HG03280 (cell line): ENCODE measurements around the gene EVL.

Source experiments
- ATAC-seq: cut with Tn5 transposase; IDR thresholded peaks from one replicate; pipeline ENCODE4 v1.9.1; 2021; ENCODE audit warnings: mild to moderate bottlenecking, moderate library complexity; ENCODE audit not compliant: unreplicated experiment

Gene EVL

DNA sequence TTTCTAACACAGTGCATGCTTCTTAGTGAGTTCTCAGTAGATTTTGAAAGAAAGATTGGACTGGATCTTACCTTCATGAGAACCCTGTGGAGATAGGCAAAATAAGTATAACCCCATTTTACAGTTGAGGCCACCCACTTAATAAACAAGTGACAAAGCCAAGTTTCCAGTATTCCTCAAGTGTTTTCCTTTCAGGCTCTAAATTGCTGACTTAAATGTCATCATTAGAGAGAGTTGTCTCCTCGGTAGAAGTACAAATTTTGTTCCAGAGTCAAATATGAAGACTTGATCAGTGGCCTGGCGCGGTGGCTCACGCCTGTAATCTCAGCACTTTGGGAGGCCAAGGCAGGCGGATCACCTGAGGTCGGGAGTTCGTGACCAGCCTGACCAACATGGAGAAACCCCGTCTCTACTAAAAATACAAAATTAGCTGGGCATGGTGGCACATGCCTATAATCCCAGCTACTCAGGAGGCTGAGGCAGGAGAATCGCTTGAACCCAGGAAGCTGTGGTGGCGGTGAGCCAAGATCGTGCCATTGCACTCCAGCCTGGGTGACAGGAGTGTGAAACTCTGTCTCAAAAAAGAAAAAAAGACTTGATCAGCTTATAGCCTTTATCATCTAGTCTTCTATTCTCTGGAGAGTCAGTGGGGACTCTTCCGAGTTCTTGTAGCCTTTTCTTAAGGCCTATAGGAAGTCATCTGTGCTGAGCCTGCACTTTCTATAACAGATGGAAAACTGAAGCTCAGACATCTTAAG is 708 bp upstream of the EVL start:
- ATAC-seq: peak; percentile 2

DNA sequence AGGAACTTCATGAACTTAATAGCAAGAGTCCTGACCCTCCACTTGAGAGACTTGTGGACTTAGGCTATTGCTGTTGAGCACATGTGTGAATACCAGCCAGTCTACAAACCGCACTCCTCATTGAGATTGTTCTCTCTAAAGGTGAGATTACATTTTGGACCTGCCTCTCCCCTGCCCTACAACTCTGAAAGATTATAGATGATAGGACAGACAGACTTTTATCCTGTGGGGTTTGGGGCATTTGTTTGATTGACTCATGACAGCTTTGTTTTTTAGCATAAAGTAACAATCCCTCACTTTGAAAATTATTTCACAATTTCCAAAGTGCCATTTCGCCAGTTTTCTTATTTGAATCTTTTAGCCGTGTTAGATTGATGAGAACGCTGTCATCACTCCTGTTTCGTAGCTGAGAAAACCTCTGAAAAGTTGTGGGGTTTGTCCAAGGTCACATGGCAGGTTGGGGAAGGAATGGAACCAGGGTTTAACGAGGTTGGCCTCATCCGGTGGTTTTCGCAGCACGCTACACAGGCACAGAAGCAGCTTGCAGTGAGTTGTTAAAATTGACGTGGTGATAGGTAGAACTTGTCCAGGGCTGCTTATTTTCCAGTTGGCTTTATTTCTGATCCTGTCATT is 836 bp downstream of the EVL start:
- ATAC-seq: no peak

DNA sequence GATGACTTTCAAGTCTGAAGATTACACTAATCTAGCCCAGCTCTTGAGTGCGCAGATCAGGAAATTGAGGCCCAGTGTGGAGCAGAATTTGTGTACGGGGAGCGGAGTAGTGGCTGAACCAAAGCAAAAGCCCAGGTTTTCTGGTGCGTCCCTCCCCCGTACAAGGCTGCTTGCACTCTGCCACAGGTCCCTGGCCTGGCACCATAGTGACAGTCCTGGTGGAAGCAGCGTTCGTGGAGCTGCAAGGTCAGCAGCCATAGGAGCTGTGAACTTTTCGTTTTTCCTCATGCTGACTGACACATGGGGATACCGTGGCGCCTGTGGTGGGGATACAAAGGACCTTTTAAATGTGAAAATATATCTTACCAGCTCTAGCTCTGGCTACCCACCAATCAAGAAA is 1.7 kb downstream of the EVL start:
- no peak for ATAC-seq

DNA sequence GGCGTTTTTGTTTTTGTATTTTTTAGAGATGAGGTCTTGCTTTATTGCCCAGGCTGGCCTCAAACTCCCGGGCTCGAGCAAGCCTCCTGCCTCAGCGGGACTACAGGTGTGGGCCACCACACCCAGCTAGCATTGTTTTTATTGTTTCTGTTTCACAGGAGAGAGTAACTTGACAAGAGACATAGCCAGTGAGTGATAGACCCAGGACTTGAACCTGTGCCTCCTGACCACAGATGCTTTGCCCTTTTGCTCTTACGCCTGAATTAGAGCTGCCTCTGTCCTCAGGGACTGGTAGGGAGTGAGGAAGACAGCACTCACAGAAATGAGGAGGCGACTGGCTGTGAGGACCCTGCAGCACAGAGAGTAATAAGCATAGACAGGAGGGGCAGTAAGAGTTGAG is 2.3 kb downstream of the EVL start:
- no peak for ATAC-seq

DNA sequence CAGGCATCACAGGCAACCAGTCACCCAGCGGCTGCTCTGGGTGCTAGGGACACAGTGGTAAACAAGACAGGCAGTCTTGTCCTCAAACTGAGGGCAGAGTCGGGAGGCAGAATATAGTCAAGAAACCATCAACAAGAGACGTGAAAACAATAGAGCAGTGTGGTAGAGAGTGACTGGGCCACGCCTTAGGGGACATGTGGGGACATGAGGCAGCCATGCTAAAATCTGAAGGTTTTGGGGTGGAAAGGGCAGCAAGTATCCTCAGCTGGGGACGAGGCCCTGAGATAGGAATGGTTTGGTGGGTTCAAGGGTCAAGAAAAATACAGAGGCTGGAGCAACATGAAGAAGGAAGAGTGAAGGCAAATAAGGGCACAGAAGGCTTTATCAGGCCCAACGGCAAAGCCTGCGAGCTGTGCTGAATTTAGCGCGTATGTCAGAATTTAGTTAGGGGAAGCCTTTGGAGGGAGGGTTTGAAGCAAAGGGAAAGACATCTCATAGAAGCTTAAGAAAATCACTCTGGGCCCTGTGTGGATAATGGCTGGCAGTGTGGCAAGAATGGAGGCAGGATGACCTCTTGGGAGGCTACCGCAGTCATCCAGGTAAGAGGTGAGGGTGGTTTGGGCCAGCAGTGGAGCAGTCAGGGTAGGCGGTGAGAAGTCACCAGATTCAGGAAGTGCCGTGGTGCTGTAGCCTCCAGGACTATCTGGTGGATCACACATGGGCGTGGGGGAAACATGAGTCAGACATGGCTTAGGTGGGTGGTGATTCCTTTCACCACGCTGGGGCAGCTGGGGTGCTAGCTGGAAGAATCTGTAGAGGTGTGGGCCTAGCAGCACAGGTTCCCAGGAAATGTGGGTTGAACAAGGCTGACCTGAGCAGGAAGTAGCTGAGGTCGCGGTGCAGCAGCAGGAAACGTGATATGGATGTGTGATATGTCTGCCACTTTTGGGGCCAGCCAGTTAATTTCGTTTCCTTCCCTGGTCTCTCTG is 3.0 kb downstream of the EVL start:
- ATAC-seq: peak; percentile 25

DNA sequence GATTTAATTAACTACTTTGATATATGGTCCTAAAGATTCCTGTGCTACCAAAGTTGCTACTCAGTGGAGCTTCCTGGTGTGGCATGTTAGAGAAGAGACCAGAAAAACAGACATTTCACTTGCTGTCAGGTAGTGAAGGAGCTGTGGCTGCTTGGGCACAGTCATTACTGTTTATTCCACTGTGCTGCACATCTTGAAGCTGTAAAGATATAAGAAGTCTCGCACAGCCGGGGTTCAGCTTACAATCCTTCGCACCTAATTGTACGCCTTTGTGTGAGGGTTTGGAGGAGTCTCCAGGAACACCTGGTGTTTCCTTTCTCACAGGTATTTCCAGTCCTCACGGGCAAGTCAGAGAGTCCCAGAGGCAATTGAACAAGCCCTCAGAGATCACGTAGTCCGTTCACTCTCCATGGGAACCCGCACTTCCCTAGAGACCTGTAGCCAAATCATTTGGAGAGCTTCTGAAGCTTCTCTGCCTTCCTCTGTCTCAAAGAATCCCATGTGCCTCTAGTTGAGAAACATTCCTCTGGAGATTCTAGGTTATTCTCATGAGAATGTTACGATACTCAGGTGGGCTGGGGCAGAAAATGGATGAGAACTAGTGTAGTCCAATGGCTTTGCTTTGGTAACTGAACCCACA is 4.1 kb downstream of the EVL start:
- no peak for ATAC-seq

DNA sequence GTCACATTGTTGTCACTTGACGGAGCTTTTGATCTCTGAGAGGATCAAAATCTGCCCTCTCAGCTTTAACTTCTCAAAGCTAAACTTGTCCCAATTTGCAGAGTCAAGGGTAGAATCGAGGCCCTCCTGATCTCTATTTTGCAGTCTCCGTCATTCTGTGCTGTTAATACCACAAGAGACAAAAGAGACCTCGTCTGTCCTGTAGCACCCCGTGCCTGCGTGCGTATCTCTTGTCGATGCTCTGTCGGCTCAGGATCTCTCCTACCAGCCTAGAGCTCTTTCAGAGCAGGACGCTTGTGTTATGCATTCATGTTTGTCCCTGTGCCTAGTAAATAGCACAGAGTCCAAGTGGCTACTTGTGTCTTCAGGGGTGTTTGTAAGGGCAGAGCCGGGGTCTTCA is 5.1 kb downstream of the EVL start:
- no peak for ATAC-seq

DNA sequence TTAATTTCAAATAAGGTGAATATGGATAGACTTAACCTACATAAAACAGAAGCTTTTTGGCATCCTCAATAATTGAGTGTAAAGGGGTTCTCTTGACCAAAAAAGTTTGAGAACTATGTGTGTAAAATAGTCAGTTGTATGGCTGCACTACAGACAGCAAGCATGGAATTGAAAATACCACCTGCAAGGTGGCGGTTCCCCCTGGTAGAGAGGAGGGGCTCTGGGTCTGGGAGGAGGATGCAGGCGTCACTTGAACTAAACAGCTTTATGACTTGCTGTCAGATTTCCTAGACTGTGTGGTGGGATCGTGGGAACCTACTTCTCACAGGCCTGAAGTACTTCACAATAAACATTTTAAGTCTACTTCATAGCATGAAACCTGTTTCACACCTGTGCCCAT is 6.3 kb downstream of the EVL start:
- no peak for ATAC-seq

DNA sequence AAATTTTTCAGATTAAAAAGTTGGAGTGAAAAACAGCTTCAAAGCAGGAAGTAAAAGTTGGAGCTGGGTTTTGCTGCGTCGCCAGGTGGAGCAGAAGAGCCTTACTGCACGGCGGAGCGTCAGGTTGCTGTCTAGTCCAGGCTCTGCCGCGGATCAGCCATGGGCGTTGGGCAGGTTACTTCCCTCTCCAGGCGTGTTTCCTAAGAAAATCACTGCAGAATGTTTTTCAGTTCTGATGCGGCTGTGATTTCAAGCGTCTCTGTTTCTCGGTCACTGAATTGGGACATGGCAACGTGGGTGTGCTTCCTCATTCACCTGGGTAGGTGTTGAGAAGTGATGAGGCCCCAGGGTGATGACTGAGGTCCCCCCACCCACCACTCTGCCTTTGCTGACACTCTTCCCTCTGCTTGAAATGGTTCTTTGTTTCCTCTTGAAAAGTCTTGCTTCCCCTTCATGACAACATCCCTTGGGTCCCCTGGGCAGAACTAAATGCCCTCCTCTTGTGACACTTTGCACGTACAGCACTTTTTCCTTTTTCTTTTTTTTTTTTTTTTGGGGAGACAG is 7.6 kb downstream of the EVL start:
- peak; percentile 33 for ATAC-seq

DNA sequence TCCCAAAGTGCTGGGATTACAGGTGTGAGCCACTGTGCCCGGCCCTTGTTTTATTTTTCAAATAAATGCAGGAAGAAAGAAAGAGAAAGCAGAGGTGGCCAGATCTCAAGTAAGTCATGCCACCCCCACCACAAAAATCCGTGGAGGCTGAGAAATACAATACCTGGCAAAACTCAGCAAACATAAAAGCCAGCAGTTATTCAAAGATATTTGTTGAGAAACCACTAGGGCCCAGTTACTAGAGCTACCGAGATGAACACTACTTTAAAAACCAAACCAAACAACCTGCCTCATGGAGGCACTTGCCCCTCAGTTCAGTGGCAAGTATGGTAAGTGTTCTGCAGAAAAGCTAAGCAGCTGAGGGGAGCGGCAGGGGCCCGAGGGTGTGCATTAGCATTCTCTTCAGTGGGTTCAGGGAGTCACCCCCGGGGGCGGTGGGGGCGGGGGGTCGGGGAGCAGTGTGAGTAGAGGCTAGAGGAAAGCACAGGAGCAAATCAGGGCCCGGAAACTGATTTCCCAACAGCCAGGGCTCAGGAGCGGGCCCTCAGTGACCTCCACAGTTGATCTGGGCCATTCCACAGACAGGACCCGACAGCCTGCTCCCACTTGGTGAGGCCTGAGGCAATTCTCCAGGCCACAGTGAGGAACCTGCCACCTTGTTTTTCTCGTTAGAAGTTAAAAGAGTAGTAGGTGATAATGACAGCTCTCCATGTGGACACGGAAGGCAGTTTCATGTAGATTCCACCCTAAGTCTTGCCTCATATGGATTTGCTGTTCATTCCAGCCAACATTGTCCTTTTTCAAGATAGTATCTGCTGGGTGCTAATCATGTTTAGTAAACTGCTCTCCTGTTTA is 8.6 kb downstream of the EVL start:
- no peak for ATAC-seq

DNA sequence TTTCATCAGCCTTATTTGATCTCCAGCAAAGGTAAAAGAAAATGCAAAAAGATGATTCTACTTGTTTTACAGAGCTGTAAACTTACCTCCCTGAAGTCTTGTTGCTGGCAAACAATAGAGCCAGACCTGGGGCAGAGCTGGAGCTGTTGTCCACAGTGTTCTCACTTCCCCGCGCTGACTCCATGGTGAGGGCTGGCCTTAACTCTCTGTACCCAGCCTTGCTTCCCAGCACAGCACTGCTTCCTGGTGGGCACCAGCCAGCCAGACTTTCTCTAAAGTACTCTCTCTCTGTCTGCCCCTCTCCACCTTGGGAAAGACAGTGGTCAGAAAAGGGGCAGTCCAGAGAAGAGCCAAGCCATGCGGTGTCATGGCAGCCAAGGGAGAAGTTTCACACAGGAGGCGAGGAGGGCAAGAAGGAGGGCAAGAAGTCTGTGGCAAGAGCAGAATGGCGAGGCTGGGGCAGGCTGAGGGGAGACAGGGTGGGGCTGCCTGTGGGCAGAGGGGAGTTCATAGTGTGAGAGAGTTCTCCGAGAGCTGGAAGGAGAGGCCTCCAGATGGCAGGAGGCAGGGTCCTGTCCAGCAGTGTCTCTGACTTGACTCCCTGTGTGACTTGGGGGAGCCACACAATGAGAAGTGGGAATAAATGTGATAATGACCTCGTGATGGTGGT is 9.3 kb downstream of the EVL start:
- no peak for ATAC-seq

DNA sequence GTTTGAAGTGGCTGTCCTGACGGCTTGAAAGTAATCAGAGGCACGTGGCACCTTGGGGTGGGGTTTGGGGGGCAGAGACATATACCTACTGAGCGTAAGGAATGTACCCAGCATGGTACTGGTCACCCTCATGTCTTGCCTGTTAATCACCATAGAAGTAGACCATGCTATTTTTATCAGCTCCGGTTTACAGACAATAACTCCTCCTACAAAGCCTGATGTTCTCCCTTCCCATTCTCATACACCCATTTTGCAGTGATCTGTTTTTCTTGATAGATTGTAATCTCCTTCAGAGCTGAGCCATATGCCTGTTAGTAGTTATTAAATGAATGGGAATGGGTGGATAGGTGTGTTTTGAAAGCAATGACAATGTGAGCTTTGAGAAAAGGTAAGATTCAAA is 10.5 kb downstream of the EVL start:
- no peak for ATAC-seq

DNA sequence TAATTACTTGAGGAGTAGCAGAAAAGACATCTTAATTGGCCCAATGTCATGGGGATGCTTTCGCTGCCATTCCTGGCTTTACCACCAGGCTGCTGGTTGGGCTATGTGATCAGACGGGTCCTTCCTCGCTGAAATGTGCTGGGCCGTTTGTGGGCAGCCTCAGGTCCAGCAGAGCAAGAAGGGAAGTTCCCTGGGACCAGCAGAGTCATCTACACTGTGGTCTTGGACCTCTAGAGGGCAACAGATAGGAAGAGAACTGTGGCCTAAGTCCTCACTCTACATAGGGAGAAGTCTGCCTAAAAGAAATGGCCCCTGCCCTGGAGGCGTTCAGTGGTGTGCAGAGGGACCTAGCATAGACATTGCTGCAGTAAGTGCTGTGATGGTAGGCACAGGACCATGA is 10.9 kb downstream of the EVL start:
- ATAC-seq: peak; percentile 37

DNA sequence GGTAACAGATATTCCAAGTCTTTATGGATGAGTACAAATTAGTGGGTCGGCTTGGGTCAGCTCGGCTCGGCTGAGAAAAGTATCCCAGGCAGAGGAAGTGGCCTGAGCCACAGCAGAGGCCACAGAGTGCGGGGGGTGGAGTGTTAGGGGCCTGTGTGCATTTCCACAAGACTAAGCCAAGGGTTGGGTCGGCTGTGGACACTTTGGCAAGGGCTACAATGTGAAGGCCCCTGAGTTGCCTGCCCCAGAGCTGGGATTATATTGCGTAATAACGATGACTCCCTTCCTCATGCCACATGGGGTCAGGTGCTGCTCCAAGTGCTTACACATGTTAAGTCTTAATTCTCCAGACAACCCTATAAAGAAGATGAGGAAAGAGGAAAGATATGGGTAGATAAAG is 11.4 kb downstream of the EVL start:
- ATAC-seq: no peak

DNA sequence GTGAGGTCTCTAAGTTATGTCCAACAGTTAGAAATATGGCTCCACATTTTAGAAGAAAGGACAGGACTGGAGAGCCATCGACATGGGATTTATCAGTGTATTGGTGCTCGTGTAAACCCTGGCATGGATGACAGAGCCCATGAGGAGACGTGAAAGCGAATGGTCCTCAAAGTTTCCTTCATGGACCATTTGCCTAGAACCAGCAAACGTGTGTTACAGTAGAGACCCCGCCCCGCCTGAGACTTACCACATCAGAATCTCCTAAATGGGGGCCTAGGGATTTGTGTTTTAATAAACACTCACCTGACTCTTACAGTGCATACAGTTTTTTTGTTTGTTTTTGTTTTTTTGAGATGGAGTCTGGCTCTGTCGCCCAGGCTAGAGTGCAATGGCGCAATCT is 12.2 kb downstream of the EVL start:
- no peak for ATAC-seq

DNA sequence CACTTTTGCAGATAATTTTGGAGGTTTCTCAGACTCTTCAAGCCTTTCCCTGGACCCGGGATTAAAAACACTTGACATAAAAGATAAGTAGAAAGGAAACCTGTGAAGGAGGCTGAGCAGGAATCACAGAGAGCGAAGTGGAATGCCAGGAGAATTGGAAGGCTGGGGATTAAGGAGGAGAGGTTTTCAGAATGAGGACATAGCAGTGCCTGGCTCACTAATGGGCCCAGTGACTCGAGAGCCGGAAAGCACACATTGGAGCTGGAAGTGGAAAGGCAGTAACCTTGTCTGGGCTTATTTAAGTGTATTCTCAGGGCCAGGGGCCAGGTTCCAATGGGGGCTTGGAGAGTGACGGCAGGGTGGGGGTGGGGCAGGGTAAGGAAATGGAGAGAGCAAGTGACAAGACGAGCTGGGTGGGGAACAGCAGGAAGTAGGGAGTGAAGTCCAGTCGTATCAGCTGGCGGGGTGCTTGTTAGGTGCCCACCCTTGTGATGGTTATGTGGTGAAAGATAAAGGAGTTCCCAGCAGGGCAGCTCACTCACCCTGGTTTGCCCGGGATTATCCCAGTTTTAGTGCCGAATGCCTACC is 13.1 kb downstream of the EVL start:
- ATAC-seq: no peak

DNA sequence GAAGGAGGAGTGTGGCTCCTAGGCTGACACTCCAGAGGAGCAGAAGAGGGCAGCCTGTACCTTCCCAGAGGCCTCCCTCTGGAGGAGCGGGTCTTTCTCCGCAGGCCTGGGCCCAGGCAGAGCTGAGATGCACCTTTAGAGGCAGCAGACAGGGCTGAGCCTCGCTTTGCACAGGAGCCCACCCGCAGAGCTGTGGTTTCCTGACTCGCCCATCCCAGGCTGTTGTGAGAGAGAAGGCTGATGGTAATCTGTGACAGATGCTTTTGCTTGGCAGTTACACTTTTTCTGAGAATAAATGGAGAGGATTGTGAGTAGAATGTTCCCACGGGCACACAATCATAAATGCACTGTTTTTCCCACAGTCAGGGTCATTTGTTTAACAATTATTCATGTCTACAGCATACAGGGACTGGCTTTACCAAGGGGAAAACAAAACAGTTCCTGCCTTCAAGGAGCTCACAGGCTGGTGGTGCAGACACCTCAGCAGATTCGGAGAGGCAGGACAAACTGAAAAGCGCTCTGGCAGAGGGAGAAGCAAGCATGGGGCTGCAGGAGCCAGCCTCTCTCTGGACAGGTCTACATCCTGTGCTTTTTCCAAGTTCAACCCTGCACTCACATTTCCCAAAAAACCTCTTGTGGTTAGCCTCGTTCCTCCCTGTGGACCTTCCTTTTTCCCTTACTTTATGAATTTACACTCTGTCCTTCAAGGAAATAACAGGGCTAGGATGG is 13.9 kb downstream of the EVL start:
- ATAC-seq: no peak

DNA sequence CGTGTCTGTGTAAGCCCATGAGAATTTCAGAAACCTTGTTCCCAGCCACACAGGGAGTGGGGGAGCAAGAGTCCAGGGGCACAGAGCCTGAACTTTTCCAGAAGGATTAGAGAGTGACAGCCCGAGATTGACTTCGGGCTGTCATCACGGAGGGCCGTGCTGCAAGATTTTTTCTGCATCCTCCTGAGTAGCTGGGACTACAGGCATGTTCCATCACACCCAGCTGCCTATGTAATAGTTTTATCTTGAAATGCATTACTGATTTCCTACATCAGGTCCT is 14.4 kb downstream of the EVL start:
- ATAC-seq: no peak

DNA sequence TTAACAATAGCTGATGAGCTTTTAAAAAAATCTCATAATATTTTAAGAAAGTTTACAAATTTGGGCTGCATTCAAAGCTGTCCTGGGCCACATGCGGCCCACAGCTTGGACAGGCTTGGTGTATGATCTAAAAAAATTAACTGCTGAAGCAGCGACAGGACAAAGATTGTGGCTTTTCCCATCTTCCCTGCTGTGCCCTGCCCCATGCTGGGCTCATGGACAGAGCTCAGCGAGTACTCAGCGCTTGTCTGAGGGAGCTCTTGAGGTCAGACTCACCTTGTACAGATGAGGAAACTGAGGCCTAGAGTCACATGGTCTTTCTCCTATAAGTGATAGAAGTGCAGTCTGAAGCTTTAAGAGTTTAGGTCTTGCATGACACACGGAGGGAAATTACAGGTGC is 15.0 kb downstream of the EVL start:
- no peak for ATAC-seq
